OCI-LY7 (cell line): ENCODE results near the gene ACTRT2. TPM values are rescaled to one million over a fixed set of nuclear protein-coding genes. Genes with fewer than 3 reads are reported as not detected.

Source experiments
- BruUV-seq: library from RNA; stranded (reverse); fragments of 400-500 nt; replicated peaks from 2 replicates; lab custom pipeline; 2021; lab: Mats Ljungman, UMichigan
- CTCF ChIA-PET: fragments of 300-600 bp; sonication (Branson Sonifier 250); formaldehyde crosslinking; loops from one replicate; lab custom pipeline; 2022; ENCODE audit warnings: antibody characterized with exemption; ENCODE audit not compliant: unreplicated experiment; lab: Charles Lee
- POLR2A ChIA-PET: fragments of 300-600 bp; sonication (Branson Sonifier 250); formaldehyde crosslinking; loops from one replicate; lab custom pipeline; 2022; ENCODE audit warnings: antibody characterized with exemption; lab: Charles Lee
- DNase-seq: peaks from one replicate; pipeline ENCODE4 v3.0.0-alpha.2; 2015; ENCODE audit warnings: low spot score
- H2AFZ ChIP-seq: fragments of 200-600 bp; sonication (generic), shearing (Covaris generic); 2 replicates; pipeline ENCODE4 v1.6.1; 2014; ENCODE audit warnings: mild to moderate bottlenecking, antibody characterized with exemption, low read length, moderate library complexity
- H3K27ac ChIP-seq: fragments of 200-600 bp; sonication (generic); 2 replicates; pipeline ENCODE4 v1.5.1; 2014; ENCODE audit warnings: mixed run types, low read depth, mild to moderate bottlenecking, moderate library complexity, low read length, inconsistent platforms; ENCODE audit not compliant: poor library complexity, severe bottlenecking
- H3K36me3 ChIP-seq: fragments of 200-600 bp; sonication (generic); 2 replicates; pipeline ENCODE4 v1.6.1; 2014; ENCODE audit warnings: mild to moderate bottlenecking, antibody characterized with exemption, low read length, moderate library complexity, mixed read lengths; ENCODE audit not compliant: insufficient read depth
- H3K4me1 ChIP-seq: fragments of 200-600 bp; sonication (generic); 2 replicates; pipeline ENCODE4 v1.5.1; 2014; ENCODE audit warnings: mild to moderate bottlenecking, low read length; ENCODE audit not compliant: insufficient read depth, poor library complexity, severe bottlenecking
- H3K4me2 ChIP-seq: fragments of 200-600 bp; sonication (generic); 2 replicates; pipeline ENCODE4 v1.6.1; 2014; ENCODE audit warnings: mild to moderate bottlenecking, low read length
- H3K4me3 ChIP-seq: fragments of 200-600 bp; sonication (generic); 2 replicates; pipeline ENCODE4 v1.5.1; 2014; ENCODE audit warnings: mild to moderate bottlenecking, low read depth, low read length; ENCODE audit not compliant: poor library complexity, severe bottlenecking
- H3K79me2 ChIP-seq: fragments of 200-600 bp; sonication (generic); 2 replicates; pipeline ENCODE4 v1.6.1; 2016; ENCODE audit warnings: low read depth, mild to moderate bottlenecking, low read length, moderate library complexity, mixed read lengths; ENCODE audit not compliant: insufficient read depth
- H3K9me2 ChIP-seq: fragments of 200-600 bp; sonication (generic); 2 replicates; pipeline ENCODE4 v1.6.1; 2016; ENCODE audit warnings: mild to moderate bottlenecking, low read length, mixed read lengths; ENCODE audit not compliant: insufficient read depth
- H3K9me3 ChIP-seq: fragments of 200-600 bp; sonication (generic); 2 replicates; pipeline ENCODE4 v1.6.1; 2014; ENCODE audit warnings: mild to moderate bottlenecking, mixed run types, low read length, mixed read lengths
- H4K20me1 ChIP-seq: fragments of 200-600 bp; sonication (generic); 2 replicates; pipeline ENCODE4 v1.6.1; 2014; ENCODE audit warnings: mild to moderate bottlenecking, antibody characterized with exemption, low read length, moderate library complexity, mixed read lengths; ENCODE audit not compliant: insufficient read depth
- CTCF ChIP-seq: fragments of 200-600 bp; sonication (generic); conservative IDR thresholded peaks from 2 replicates; pipeline ENCODE4 v1.5.1; 2014; ENCODE audit warnings: mild to moderate bottlenecking, antibody characterized with exemption, low read length, moderate library complexity, mixed read lengths
- EZH2phosphoT487 ChIP-seq: fragments of 200-600 bp; sonication (generic); IDR thresholded peaks from 2 replicates; pipeline ENCODE4 v1.6.1; 2018; ENCODE audit warnings: low read depth, borderline replicate concordance, mild to moderate bottlenecking, mixed run types, antibody characterized with exemption, low read length, moderate library complexity, mixed read lengths
- intact Hi-C: fragments of 100-400 bp; cut with micrococcal nuclease; formaldehyde crosslinking; loops from one replicate; pipeline ENCODE4 v1.10.0; 2022; ENCODE audit not compliant: unreplicated experiment
- total RNA-seq, 2 experiments: library from RNA; depleted of rRNA in 1 of 2; stranded (reverse); fragments of >200 nt in 1 of 2; shearing (Covaris generic) in 1 of 2; gene quantifications; 2 replicates each; pipeline ENCODE4 v1.2.3, GENCODE V29; 2014 to 2022

The ACTRT2 gene
- total RNA-seq, 2 experiments from 2014 or later, result not detected

DNA sequence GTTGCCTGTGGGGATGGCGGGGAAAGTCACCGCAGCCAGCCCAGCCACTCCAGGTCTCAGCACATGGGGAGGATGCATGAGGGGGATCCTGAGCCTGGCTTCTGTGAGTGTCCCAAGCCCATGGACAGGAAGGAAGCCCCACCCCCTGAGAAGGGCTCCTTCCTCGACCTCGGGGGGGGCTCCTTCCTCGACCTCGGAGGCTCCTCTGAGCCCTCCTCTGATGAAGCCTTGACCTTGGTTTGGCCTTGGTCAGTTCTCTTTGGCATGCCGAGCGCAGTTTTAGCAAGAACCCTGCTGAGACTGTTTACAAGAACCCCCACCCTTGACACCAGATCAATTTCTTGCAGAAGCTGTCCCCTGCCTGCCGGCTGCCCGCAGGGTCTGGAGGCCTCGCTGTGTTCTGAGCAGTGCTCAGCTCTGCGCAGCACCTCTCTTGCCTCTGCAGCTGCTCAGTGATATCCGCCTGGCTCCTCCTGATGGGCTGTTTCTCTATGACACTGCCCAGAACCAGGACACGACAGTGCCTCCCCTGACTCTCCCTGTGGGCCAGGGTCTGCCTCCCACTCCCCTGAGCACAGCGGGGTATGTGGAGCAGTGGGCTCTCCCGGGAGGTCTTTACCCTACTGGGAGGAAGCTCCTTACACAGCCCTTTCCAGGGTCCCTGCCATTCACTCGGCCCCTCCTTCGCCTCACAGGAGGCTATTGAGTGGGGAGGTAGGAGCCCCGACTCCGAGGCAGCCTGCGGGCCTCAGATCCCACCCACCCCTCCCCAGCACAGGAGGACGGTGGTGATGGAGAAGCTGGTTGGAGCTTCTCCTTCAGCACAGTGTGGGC, 15.4 kb downstream of the ACTRT2 start:
- TF ChIP-seq CTCF, result no peak
- no peak for TF ChIP-seq EZH2phosphoT487
- no peak overlapping the region for H3K27ac ChIP-seq
- H3K4me1 ChIP-seq, result no peaks in the 10 kb centered on the region
- H3K9me2 ChIP-seq, result no peaks in the 10 kb centered on the region
- BruUV-seq, result no TSS peak
- no peaks in the 10 kb centered on the region; the same call in 1 of the 2 replicates for H4K20me1 ChIP-seq
- H2AFZ ChIP-seq, result no peak overlapping the region
- DNase-seq, result no peak
- ChIA-PET POLR2A (interaction anchor here (1.2 kb wide), 1 partner anchor 11 kb away, joined by 4 read pairs; no protein-coding TSS in a partner anchor), CTCF (no interaction called here)
- H3K36me3 ChIP-seq, result no peaks in the 10 kb centered on the region
- intact Hi-C loops, result no loop called here
- H3K9me3 ChIP-seq, result no peaks in the 10 kb centered on the region
- no peaks in the 10 kb centered on the region for H3K79me2 ChIP-seq
- H3K4me3 ChIP-seq, result no peak overlapping the region
- H3K4me2 ChIP-seq, result no peak overlapping the region

DNA sequence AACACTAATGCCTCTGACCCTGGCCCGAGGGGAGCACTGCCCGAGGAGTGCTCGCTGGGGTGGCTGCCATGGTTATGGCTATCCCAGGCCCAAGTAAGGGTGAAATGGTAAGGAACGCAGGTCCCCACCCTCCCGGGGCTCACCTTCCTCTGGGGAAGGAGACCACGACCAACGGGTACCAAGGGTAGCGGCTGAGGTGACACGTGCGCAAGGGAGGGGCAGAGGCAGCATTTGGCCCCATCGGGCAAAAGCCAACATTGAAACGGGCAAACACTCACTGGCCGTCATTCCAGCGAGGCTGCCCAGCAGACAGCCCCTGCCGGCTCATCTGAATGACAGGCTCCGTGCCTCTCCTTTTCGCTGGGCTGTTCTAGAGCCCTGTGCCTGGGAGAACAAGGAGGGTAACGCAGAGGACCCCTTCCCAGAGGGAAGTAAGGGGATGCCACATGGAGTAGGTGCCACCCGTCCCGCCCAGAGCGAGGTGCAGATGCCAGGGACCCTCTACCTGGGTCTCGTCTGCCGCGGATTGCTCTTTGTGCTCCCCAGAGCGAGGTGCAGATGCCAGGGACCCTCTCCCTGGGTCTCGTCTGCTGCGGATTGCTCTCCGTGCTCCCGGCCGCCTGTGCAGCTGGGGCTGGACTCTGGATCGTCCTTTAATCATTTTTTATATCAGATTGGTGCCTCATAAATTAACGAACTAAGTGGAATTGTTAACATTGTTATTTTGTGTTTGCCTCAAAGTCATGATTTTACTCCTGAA, 16.2 kb downstream of the ACTRT2 start:
- no peak for DNase-seq
- Histone ChIP-seq H3K27ac (no peak overlapping the region), H3K4me3 (no peak overlapping the region), H3K4me2 (no peak overlapping the region), H3K4me1 (peaks cover 2% of the 10 kb centered on the region), H4K20me1 (no peaks in the 10 kb centered on the region; the same call in 1 of the 2 replicates), H2AFZ (no peak overlapping the region), H3K36me3 (no peaks in the 10 kb centered on the region), H3K9me3 (no peaks in the 10 kb centered on the region), H3K9me2 (no peaks in the 10 kb centered on the region), H3K79me2 (no peaks in the 10 kb centered on the region)
- ChIA-PET POLR2A (interaction anchor here (1.2 kb wide), 1 partner anchor 12 kb away, joined by 4 read pairs; no protein-coding TSS in a partner anchor), CTCF (no interaction called here)
- BruUV-seq, result no TSS peak
- TF ChIP-seq CTCF (no peak), EZH2phosphoT487 (no peak)
- intact Hi-C loops, result no loop called here
